GM19438 (cell line): ENCODE measurements around the gene ADGRV1.

Experiments used
- ATAC-seq: cut with Tn5 transposase; IDR thresholded peaks from one replicate; pipeline ENCODE4 v1.9.1; 2021; ENCODE audit warnings: low read depth; ENCODE audit not compliant: unreplicated experiment

The ADGRV1 gene

GRCh38 chr5:91079037-91079436 lies 520.4 kb downstream of the ADGRV1 start:
- ATAC-seq: no peak

GRCh38 chr5:91089758-91090157 lies 531.2 kb downstream of the ADGRV1 start:
- ATAC-seq: no peak

DNA sequence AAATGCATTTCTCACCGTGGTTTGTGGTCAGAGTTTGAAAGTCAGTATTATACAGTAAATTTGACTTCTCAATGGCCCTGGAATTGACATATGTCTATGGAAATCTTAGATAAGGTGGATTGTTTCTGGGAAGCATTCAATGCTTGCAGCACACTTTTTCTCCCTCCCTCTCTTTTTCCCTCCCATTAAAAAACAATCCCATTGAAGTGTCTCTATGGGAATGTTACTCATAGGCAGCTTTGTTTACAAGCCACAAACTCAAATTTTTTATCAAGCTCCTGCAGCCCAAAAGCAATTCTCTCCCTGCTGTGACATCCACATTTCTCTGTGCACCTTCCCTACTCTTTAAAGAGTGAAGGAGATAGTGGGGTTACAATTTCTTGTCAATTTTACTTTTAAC lies 532.4 kb downstream of the ADGRV1 start:
- no peak for ATAC-seq

- ATAC-seq: no peak
Measured at GRCh38 chr5:91091471-91092234, 533.1 kb downstream of the ADGRV1 start.

DNA sequence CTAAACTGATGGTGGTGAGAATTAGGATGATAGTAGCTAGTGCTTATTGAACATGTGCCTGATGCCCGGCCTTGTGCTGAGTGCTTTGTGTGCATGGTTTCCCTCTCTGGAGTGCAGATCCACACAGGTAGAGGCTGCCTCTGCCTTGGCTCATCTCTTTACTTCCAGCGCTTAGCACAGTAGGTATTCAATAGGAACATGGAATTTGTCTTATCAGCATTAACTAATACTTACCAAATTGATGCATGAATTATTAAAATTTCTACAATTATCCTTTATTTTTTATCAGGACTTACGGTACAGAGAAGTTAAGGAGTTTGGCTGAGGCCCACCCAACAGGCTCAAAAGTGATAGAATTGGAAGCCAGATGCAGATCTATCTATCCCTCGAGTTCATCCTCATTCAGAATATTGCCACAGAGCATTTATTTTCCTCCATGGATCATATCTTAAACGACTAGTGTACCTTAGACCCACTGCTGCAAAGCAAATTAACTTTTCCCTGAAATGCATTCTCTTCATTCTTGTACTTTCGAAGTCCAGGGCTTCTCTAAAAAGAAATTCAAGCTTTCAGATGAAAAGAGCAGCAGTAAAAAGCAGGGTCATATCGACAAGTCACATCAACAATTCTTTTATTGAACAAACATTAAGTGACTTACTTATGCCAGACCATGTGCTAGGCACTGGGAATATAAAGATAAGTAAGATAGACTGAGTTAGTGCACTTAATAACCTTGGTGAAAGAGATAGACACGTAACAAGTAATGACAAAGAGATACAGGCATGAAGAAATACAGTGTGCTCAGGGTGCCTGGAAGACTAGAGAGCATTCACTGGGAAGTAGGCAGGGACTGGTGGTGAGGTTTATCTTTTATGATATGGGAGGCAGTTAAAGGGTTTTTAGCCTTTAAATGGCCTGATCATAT lies 534.5 kb downstream of the ADGRV1 start:
- no peak for ATAC-seq

DNA sequence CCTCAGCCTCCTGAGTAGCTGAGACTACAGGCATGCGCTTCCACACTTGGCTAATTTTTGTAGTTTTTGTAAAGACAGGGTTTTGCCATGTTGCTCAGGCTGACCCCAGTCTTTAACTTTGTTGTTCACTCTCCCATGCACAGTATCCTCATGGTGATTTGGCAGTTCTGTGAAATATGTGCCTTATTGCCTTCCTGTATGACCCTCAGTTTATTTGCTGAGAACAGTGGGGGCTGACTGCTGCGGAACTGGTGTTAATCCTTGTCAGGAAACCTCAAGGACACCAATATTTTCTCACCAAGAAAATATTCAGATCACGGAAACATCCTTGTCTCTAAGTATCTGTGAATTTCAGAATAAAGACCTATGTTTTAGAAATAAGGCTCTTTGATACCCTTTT lies 536.7 kb downstream of the ADGRV1 start:
- no peak for ATAC-seq

GRCh38 chr5:91095786-91096385 lies 537.3 kb downstream of the ADGRV1 start:
- ATAC-seq: no peak

- no peak for ATAC-seq
Measured at GRCh38 chr5:91098541-91098940, 539.9 kb downstream of the ADGRV1 start.

- peak; percentile 97 for ATAC-seq
Measured at GRCh38 chr5:91101600-91102379, 543.2 kb downstream of the ADGRV1 start.

DNA sequence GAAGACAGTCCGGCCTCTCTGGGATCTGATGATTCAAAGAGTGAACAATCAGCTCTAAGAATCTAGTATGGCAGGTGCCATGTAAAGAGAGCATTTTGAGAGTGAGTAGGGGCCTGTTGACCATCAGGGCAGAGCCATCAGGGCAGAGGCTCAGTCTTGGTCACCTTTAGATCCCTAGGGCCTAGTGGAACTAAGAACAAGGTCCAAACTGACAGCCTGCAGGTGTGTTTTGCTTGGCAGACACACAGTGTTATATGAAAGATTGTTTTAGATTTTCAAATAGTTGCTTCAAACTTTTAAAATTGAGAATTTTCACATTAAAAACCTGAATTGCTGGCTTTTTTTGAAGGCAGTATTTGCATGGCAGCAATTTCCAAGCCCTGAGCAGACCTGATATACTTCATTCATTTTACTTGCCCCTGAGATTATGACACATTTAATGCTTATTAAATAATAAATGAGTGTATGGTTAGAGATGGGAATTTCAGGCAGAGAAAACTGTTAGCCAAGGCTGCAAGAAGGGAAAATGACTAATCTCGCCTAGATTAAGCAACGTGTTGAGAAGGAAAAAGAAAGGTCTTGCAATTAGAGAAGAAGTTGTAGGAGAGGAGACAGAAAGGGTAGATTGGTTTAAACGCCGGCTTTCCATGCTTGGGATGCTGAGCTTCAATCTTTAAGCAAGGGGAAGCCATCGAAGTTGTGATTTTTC lies 544.9 kb downstream of the ADGRV1 start:
- no peak for ATAC-seq

- no peak for ATAC-seq
Measured at GRCh38 chr5:91104062-91104448, 545.5 kb downstream of the ADGRV1 start.

DNA sequence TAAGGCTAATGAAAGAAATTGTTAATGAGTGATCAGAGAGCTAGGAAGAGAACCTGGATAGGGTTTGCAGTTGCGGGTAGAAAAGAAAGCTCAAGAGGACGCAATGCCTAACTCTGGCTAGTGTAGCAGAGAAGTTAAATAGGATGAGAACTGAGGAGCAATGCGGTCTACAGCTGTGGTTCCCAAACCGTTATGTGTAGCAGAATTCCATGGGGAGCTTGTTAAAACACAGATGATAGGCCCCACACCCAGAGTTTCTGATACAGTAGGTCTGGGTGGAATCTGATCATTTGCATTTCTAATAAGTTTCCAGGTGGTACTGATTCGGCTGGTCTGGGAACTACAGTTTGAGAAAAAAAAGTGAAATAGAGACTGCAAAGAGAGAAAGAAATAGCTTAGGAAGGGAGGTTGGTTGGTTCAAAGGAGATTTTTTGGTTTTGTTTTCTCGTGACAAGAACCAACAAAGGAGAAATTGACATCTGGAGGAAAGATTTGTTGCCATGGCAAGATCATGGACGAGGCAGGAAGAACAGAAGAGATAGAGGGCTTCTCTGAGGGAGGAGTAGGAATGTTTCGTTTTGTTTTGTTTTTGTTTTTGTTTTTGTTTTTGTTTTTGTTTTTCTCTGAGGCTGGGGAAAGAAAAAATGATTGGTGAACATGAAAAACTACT lies 548.4 kb downstream of the ADGRV1 start:
- no peak for ATAC-seq

DNA sequence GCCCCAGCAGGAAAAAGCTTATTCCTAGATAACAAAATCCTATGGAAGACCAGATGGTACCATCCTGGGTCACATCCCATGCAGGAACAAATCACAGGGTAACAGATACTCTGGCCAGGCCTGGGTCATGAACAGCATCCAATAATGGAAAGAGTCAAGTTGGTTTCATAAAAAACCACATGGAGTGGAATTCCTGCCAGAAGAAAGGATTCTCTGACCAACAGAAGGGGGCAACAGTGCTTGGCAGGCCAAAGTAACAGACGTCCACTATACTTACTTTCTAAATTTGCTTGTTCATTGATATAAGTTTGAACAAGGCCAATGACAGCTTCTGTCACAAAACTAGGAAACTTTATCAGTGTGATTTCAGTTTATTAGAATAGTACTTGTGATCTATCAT lies 551.0 kb downstream of the ADGRV1 start:
- no peak for ATAC-seq

GRCh38 chr5:91110686-91111085 lies 552.1 kb downstream of the ADGRV1 start:
- ATAC-seq: no peak

GRCh38 chr5:91111473-91112238 lies 553.1 kb downstream of the ADGRV1 start:
- ATAC-seq: no peak

GRCh38 chr5:91114658-91115057 lies 556.1 kb downstream of the ADGRV1 start:
- ATAC-seq: no peak

DNA sequence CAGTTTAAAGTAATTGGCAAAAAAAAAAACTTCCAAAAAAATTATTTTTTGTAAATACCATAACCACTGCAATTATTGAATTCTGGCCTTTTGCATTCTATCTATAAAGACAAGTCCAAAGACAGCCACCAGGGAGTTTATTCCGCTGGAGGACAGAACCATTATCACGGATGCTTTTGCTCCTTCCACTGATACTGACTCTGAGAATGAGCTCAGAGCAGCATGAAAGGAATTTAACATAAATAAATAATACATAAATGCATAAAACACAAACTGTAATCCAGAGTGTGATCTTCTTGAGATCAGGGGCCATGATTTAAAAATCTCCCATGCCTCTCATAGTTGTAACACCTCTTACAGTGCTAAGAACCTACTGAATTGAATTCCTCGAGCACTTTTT lies 559.8 kb downstream of the ADGRV1 start:
- no peak for ATAC-seq

- ATAC-seq: no peak
Measured at GRCh38 chr5:91118796-91119195, 560.2 kb downstream of the ADGRV1 start.

GRCh38 chr5:91119217-91119616 lies 560.6 kb downstream of the ADGRV1 start:
- ATAC-seq: no peak
